Measurements from ENCODE around the gene MELTF.

Gene MELTF

GRCh38 chr3:197010556-197011351, 18.9 kb downstream of the MELTF start:
- DNase-seq (ENCODE audit: low spot score): no peak

DNA sequence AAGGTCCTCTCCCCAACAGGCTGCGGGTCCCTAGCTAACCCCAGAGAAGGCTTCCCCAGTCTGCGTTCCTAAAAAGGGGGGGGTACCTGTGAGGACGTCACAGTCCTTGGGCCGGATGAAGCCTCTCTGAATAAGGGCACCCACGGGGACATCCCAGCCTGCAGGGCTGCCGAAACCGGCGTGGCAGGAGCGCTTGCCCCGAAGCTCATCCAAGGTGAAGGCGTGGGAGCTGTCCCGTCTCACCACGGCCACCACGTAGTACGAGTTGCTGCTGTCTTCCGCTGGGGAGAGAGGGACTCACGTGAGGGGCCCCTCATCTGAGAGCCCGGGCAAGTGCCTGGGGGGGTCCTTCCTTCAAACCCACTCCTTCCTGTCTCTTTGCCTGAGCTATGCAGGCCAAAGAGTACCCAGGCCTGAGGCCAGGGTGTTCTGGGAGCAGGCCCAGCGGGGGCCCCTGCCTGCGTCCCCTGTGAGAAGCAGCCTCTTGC, 20.0 kb downstream of the MELTF start:
- DNase-seq (ENCODE audit: low spot score): no peak

DNA sequence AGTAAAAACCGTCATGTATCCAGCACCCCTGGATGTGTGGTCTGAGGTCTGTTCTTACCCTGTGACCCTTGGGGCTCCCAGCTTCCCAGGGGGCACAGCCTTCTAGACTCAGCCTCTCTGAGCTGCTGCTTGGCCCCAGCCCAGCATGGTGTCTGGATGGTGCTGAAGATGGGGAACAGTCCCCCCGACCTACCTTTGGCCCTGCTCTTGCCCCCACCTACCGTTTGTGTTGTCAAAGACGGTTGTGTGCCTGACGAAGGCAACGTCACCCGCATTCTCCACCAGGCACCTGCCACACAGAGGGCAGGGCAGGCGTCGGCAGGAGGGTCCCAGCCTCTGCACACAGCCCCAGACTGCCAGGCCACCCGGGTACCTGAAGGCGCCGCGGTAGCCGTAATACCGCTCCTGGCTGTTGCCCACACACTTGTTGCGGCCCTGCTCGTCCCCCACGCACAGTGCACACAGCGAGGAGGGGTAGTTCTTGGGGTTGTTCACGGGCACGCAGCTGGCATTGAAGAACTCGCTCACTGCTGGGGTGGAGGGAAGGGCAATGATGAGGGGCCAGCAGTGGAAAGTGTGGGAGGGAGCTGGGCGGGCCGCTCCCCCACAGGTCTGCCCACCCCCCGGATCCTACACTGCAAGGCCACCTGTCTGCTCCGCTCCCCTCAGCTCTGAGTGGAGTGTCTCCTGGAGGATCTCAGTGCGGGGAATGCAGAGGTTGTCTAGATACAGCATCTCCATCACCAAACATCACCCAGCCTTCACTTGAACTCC, 21.0 kb downstream of the MELTF start:
- DNase-seq (ENCODE audit: low spot score): no peak

DNA sequence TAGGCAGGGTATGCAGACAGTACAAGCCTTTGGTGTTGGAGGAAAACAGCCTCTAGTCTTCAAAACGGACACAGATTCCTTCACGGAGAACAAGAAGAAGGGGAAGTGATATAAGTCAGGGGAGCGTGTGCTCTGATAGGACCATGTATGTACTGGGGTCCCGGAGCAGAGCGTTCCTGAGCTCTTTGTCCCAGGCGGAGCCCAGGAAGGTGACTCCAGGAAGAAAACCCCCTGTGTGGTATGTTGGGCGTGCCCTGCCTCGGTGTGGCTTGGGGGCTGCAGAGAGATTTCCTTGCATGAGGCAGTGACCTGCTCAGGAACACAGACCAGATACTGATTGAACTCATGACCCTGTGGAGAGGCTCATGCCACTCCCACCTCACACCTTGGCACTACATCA, 21.7 kb downstream of the MELTF start:
- no peak for DNase-seq (ENCODE audit: low spot score)

DNA sequence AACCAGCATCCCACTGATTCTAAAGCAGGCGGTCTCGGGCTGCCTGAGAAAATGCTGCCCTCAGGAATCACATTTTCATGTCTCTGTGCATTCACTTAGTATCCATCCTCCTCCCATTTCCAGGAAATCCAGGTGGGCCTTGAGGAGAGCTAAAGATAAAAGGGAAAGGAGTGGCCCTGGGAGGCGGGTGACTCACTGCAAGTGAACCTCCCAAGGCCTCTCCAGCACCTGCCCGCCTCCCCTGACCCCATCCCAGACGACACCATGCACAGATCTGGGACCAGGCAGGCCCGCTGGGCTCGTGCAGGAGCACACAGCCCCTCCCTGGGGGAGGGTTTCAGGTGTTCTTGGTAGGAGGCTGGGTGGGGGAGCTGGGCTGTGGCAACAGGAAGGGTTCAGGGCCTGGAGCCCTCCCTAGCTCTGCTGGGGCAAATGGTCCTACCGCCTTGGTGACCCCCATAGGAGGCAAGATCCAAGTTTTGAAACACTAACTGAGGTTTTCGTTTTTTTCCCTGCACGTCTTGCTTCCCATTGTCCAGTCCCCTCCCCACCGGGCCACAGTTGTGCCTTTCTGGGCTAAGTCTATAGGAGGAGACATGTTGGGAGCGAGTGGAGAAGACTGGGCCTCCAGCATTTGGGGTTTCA, 22.2 kb downstream of the MELTF start:
- DNase-seq (ENCODE audit: low spot score): no peak

GRCh38 chr3:197006860-197007259, 22.8 kb downstream of the MELTF start:
- no peak for DNase-seq (ENCODE audit: low spot score)

DNA sequence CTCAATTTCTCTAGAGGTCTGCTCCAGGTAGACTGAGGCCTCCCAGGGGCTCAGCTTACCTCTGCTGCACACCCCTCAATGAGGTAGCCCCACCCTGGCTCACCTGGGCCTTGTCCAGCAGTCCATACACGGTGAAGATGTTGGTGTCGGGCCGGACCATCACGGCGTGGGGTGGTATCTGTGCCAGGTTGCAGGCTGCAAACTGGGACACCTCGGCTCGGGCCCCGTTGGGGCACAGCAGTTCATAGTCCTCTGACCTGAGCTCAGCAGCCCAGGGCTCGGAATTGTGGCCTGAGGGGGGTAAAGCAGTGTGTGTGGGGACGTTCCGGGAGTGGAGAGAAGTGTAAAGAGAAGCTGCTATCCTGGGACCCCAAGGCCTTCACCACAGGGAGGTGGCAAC, 23.2 kb downstream of the MELTF start:
- DNase-seq (ENCODE audit: low spot score): no peak

GRCh38 chr3:197003461-197004385, 25.9 kb downstream of the MELTF start:
- no peak for DNase-seq (ENCODE audit: low spot score)

DNA sequence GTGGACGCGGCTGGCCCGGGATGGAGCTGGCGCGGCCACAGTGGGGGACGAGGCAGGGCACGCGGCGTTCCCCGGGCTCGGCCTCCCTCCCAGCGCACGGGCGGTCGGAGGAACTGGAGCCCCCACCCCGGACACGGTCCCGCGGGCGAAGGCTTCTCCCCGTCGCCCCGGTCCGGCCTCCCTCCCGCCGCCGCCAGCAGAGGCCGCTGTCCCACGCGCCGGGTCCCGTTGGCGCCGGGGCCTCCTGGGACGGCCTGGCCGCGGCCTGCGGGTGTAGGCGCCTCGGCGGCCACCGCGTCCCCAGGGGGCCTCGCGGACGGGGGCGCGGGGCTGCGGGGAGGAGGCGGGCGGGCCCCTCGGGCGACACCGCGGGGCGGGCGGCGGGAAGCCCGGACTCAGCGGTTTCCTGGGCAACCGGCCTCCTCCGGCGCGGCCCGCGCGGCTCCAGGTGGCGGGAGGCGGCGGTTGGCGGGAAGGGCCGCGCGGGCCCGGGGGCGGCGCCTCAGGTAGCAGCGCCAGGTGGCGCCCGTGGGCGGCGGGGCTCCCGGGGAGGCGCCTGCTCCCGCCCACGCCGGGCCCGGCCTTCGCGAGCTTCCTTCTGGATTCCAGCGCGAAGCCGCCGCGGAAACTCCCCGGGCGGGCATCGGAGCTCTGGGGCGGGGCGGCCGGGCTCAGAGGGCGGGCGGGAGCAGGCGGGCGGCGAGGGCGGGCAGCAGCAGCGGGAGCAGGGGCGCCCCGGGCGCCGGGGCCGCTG, 26.7 kb downstream of the MELTF start:
- peak; percentile 98 for DNase-seq (ENCODE audit: low spot score)

GRCh38 chr3:197001972-197002700, 27.5 kb downstream of the MELTF start:
- DNase-seq (ENCODE audit: low spot score): no peak

GRCh38 chr3:197001106-197001971, 28.3 kb downstream of the MELTF start:
- no peak for DNase-seq (ENCODE audit: low spot score)

DNA sequence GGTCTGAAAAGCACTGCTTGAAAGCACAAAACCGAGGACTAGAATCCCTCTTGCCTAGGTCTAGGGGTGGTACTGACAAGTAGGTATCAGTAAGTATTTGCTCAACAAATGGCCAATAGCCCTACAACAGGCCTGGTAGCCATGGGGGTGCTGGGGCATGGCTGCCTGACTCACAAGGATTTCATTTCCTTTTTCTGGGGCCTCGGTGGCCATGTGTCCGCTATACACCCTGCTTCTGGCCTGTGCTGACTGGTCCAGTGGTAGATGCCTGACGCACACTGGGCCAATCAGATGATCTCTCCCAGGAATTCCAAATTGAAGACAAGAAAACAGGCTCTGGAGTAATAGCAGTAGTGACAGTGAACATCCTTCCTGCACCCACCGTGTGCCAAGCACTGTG, 29.4 kb downstream of the MELTF start:
- DNase-seq (ENCODE audit: low spot score): no peak

DNA sequence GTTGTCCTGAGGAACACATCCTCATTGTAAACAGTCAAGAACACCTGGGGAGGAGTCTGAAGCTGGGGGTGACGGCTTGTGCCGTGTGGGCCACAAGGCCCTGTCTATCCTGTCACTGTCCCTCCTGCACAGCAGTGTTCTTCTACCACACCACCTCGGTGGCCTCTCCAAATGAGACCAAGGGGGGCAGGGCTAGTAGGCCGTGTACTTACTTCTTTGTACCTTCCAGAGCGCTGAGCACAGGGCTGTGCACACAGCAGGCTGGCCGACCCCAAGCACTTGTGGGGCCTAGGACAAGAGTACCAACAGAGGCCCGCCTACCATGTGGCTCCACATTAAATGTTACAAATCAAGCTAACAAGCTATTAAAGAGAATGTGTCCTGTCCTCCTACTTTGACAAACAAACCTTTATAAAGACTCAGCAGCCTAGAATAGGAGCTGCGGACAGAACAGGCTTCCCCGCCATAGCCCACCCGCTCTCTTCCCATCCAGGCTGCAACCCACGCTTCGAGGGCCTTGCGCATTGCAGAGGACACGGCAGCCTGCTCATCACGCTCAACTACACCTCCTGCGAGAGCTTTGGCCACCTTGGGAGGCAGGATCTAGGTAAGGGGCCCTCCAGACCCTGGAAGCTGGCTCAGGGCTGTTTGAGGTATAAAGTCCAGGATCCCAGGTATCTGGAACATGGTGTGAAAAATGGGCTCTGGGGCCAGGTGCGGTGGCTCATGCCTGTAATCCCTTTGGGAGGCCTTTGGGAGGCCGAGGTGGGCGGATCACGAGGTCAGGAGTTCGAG, 30.5 kb downstream of the MELTF start:
- no peak for DNase-seq (ENCODE audit: low spot score)

GRCh38 chr3:196997311-196997710, 32.3 kb downstream of the MELTF start:
- no peak for DNase-seq (ENCODE audit: low spot score)

GRCh38 chr3:196996454-196997265, 33.0 kb downstream of the MELTF start:
- no peak for DNase-seq (ENCODE audit: low spot score)

GRCh38 chr3:196995646-196996355, 33.8 kb downstream of the MELTF start:
- DNase-seq (ENCODE audit: low spot score): no peak

- DNase-seq (ENCODE audit: low spot score): no peak
These were observed 34.6 kb downstream of the MELTF start for GRCh38 chr3:196995027-196995426.
